Measurements from ENCODE around the gene SLC39A11.
"Not testable (repeated sequence)": the region's sequence is repeated elsewhere in the genome, so short reads cannot be mapped to it uniquely, and the experiment has no call there.

Gene SLC39A11

DNA sequence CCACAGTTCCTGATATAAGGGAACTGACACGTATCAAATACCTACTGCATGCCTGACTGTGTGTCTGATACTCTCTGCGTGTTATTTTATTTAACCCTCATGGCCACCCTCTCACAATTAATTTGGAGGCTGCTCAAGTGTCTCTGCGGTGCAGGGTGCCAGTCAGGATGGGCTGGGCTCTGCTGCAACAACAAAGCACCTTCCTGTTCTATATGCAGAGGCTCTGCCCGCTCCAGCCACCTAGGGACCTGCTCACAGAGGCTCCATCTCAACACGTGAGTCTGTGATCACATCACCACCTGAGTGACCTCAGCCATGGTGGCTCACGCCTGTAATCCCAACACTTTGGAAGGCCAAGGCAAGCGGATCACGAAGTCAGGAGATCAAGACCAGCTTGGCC, 87.1 kb downstream of the SLC39A11 start:
- no peak for DNase-seq

DNA sequence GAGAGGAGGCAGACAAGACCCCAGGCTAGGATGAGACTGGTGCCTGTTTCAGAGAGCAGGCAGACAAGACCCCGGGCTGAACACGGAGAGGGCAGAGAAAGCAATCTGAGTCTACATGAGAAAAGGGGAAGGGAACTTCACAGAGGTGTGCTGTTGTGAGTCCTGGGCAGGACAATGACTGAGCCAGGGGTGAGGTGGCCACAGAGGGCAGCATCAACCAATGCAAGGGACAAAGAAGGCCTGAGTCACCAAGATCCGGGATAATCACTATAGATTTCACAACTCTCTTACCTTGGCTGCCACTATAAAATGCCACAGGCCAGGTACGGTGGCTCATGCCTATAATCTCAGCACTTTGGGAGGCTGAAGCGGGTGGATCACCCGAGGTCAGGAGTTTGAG, 89.0 kb downstream of the SLC39A11 start:
- no peak for DNase-seq

DNA sequence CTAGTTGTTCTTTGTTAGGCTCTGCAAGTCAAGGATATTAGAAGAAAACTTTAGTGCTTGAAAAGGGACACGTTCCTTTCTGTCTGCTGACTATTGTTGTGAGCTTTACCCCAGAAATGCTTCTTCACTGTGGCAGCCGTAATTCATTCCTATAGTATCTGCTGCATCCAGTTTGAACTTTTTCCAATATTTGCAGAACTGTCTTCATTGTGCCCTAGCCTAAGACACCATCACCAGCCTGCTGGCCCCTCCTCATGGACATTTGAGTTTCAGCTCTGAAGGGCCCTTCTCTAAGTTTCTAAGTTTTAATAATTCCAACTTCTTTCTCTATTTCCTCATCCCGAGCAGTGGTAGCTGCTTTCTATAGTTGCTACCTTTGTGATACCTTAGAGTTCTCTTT, 91.7 kb downstream of the SLC39A11 start:
- no peak for DNase-seq

DNA sequence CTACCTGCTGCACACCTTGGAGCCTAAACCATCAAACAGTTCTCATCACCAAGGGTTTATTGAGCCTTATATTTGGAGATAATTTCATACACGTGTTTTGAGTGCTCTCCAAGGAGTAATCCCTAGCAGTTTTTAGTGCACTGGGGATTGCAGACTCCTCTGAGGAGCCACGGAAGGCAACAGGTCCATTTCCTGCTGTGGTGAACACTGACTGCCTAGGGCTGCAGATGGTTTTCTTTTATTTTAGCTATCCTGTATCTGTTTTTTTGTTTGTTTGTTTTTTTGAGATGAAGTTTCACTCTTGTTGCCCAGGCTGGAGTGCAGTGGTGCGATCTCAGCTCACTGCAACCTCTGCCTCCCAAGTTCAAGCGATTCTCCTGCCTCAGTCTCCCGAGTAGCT, 93.0 kb downstream of the SLC39A11 start:
- not testable (repeated sequence) for DNase-seq

DNA sequence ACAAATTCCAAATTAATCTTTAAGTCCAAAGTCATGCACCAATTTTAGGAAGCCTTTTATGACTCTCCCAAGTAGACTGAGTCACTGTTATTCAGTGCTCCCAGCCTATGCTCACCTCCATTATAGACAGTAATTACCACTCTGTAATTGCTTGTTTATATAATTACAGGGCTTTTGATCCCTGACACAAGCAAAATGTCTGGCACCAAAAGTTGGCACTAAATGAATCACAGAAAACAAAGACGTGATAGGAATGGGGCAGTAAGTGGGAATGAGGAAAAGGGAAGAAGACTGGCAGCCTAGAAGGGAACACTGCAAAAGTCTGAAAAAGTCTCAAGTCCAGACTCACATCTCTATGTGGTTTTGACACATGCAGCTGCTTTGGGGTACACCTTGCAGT, 94.1 kb downstream of the SLC39A11 start:
- no peak for DNase-seq

DNA sequence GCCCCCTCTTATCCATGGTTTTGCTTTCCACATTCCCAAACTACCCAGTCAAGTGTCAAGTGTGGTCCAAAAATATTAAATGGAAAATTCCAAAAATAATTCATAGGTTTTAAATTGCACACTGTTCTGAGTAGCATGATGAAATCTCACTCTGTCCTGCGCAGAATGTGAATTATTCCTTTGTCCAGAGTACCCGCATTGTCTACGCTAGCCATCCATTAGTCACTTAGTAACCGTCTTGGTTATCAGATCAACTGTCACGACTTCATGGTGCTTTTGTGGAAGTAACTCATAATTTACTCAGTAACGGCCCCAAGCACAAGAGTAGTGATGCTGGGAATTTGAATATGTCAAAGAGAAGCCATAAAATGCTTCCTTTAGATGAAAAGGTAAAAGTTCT, 94.9 kb downstream of the SLC39A11 start:
- no peak for DNase-seq

DNA sequence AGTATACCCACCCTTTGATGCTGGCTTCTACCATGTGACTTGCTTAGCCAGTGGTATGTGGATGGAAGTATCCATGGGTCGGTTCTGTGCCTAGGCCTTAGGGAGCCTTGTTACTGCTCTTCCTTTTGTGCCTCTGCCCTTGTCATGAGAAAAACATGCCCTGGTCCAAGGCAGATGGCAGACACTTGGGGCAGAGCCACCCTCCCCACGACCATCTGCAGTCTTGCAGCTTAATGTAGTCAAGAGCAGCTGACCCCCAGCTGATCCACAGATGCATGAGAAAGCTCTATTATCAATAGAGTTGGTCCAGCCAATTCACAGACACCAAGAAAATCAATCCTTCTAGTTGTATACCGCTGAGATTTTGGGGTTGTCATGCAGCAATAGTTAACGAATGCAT, 95.7 kb downstream of the SLC39A11 start:
- no peak for DNase-seq

DNA sequence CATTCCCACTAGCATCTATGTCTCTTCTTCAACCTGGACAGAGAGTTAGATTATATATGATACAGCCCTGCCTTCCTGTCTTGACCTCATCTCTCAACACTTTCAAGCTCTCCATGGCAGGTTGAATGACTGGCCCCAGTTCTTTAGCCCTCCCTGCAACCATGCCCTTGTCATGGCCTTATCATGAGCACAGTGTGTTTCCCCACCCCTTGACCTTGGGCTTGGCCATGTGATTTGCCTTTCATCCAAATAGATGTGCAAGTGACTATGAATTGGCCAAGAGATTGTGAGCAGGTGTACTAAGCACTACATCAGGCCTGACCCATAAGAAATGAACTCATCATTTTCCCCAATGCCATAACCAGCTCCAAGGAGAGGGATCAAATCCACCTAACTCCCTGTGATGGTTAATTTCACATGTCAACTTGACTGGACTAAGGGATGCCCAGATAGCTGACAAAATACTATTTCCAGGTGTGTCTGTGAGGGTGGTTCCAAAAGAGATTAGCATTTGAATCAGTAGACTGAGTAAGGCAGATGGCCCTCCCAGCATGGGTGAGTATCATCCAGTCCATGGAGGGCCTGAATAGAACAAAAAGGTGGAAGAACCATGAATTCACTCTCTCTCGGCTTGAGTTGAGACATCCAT, 97.4 kb downstream of the SLC39A11 start:
- DNase-seq, result no peak

DNA sequence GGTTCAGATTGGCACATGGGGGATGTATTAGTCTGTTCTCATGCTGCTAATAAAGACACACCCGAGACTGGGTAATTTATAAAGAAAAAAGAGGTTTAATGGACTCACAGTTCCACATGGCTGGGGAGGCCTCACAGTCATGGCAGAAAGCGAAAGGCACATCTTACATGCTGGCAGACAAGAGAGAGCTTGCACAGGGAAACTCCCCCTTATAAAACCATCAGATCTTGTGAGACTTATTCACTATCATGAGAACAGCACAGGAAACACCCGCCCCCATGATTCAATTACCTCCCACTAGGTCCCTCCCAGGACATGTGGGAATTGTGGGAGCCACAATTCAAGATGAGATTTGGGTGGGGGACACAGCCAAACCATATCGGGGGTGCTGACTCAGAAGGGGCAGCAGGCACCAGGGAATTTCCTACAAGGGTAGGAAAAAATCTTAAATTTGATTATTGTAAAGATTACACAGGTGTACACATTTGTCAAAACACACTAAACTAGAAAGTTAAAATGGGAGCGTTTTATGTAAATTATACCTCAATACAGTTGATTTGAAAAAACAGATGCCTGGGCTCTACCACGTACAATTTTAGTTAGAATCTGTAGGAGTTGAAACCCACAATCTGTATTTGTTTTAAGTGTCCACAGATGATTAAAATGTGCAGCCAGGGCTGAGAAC, 99.6 kb downstream of the SLC39A11 start:
- DNase-seq, result peak; percentile 30 to 36

DNA sequence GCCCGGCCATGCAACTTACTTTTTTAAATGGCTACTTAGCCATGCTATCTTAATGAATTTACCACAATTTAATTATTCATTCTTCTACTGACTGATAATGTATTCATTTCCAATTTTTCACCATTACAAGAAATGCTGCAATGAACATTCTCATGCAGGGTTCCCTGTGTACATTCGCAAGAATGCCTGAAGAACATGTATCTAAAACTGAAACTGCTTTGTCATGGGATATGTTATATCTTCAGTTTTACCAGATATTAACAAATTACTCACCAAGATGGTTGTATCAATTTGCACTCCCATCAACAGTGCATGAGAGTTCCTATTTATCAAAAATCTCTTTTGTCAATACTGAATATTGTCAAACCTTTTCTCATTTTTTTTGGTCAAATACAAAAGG, 100.8 kb downstream of the SLC39A11 start:
- DNase-seq, result no peak

DNA sequence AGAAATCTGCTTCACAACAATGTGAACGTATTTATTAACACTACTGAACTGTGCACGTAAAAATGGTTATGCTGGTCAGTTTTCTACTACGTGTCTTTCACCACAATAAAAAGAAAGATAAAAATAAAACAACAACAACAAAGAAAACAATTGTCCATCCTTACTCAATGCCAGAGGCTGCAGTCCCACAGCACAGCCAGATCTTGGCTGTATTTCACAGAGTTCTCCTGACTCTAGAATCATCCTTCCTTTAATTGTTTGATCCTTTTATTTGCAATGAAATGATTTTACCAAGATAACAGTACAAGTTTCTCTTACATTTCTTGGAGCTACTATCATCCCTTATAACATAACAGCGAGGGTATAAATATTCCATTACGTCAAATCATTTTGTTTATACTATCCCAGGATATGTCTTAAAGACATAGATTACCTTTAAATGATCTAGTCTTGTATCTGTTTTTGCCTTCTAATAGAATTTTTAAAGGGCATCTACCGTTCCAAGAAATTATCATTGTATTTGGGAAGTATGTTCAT, 103.3 kb downstream of the SLC39A11 start:
- no peak for DNase-seq

DNA sequence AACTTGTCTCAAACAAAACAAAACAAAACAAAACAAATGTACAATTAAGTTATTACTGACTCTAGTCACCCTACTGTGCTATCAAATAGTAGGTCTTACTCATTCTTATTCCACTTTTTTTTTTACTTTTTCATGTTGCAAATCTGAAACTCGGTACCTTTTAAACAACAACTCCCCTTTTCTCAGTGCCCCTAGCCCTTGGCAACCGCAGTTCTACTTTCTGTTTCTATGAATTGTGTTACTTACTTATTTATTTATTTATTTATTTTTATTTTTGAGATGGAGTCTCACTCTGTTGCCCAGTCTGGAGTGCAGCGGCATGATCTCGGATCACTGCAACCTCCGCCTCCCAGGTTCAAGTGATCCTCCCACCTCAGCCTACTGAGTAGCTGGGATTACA, 104.0 kb downstream of the SLC39A11 start:
- DNase-seq, result no peak

DNA sequence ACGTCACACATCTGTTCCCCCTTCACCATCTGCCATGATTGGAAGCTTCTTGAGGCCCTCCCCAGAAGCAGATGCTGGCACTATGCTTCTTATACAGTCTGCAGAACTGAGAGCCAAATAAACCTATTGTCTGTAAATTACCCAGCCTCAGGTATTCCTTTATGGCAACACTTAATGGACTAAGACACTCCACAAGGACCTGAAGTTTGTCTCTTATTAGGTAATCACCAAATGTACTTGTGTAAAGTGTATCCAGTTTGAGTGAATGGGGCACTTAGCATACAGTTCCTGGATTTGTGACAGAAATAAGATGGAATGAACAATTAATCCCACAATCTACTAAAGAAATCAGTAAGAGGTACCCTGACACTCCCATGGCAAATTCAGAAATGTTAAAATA, 105.3 kb downstream of the SLC39A11 start:
- DNase-seq, result no peak

DNA sequence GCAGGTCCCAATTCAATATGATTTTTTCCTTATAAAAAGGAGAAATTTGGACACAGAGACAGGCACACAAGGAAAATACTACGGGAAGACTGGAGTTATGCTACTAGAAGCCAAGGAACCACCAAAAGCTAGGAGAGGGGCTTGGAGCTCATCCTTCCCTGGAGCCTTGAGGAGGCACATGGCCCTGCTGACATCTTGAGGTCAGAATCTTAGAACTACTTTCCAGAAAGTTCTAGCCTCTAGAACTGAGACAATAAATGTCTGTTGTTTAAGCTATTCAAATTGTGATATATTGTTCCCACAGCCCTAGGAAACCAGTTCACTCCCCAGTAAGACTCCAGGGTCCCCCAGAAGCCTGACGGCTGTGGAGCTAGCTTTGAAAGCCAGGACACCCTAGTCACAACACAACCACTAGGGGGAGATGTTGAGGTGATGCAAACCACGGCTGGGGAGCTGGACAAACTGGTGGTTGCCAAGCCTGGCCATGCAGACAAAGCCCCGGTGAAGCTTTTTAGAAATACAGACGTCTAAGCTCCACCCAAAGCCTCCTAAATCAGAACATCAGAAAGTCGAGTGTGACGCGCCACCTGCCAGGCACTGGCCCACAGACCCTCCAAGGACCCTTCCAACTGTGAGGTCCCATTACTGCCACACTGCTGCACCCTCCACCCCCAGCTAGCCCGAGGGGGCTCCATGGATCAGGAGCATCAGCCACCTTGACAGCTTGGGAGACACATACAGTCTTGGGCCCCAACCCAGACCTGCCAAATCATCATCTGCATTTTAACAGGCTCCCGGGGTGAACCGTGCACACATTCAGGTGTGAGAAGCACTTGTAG, 106.4 kb downstream of the SLC39A11 start:
- peak; percentile 63 to 65 for DNase-seq

DNA sequence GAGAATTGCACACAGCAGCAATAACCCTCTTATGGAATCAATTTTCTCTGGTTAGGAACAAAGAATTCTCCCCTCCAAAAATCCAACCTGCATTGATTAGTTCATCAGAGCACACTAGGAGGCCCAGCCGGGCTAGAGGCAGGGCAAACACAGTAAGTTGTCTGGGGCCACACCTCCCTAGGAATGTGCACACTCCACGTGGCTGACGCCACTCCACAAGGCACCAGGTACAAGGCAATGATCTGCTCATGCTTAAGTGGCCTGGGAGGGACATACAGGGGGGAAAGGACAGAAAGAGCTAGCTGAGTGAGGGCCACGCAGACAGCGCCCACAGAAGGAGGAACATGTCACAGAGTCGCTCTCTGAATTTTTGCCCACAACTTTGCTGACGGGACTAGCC, 107.6 kb downstream of the SLC39A11 start:
- DNase-seq, result no peak

DNA sequence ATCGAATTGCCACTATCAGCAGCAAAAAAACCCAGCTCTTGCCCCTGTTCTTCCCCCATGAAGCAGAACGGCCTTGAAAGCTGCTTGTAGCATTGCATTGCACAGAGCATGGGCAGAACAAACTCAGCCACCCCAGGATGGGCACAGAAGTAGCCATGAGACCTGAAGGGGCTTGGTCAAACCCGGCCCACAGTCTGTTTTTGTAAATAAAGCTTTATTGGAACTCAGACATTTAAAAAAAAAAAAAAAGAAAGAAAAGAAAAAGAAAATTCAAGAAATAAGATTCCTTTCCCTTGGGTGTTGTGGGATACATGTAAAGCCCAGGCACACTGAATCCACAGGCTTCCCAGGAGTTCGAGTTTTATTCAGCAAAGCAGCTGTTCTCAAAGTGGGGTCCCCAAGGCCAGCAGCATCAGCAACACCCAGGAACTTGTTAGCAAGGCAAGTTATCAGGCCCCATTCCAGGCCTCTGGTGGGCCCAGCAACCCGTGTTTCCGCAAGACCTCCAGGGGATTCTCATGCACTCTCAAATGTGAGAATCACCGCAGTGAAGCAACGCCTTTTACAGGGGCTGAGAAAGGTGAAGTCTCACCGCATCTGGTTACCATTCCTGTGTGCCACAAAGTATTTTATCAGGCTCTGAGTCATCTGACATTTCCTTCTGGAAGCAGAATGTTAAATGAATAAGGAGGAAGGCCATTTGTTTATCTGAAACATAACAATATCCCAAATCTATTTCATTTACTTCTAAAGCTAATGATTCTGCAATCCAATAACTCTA, 108.2 kb downstream of the SLC39A11 start:
- no peak for DNase-seq

DNA sequence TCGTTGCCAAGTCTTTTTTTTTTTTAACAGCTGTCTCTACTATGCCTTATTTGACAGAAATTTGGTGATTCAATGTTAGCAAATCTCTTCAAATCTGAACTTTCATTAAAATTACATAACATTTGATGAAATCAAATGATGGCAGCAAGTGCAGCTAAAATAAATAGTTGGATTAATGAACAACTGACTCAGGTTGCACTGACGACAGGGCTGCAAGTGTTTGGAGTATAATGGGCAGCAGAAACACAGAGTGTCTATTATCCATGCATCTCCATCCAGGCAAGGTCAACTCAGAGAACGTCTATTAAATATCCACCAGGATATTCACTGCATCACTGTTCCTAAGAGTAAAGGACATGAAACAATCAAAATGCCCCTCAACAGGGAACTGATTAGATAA, 109.8 kb downstream of the SLC39A11 start:
- no peak for DNase-seq

DNA sequence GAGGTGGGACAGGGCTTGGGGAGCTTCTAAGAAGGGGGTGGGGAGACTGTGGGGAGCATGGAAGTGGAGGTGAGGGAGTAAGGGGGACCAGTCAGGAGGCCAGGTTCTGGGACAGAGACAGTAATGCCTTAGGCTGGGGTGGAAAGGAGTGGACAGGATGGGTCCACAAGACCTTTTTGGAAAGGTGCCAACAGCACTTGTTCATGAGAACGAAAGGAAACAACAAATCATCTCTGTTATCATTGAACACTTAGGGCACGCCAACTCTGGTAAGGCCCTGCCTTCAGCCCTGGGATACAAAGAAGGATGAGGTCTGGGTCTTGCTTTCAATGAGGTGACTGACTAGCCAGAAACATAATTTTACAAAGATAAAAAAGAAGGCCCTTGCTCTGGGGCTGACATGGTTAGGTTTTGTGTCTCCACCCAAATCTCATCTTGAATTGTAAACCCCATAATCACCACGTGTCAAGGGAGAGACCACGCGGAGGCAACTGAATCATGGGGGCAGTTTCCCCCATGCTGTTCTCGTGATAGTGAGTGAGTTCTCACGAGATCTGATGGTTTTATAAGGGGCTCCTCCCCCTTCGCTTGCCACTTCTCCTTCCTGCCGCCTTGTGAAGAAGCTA, 113.8 kb downstream of the SLC39A11 start:
- DNase-seq, result no peak

DNA sequence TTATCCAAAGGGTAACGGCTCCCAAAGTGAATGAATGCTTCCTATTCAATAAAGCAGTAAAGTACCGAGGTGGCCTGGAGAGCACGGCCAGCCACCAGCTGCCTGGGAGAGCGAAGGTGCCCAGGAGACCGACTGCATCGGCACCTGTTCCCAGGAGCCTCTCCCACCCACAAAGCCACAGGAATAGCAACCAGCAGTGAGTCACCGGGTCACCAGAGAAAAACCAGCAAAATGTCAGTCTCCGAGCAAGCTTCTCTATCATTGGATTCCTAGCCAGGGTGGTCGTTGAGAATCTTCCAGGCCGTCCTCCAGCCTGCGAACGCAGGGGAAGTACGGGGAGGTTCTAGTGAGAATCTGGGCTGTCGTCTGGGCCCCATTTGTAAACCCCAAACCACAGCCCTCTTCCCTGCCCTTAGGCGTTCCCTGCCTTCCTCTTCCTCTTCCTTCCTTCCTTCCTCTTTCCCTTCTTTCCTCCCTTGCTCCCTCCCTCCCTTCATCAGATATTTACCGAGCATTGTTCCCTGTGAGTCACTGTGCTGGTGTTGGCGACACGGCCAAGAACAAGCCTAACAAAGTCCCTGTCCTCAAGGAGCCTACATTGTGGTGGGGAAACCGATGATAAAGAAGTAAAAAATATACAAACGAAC, 114.6 kb downstream of the SLC39A11 start:
- DNase-seq, result no peak

DNA sequence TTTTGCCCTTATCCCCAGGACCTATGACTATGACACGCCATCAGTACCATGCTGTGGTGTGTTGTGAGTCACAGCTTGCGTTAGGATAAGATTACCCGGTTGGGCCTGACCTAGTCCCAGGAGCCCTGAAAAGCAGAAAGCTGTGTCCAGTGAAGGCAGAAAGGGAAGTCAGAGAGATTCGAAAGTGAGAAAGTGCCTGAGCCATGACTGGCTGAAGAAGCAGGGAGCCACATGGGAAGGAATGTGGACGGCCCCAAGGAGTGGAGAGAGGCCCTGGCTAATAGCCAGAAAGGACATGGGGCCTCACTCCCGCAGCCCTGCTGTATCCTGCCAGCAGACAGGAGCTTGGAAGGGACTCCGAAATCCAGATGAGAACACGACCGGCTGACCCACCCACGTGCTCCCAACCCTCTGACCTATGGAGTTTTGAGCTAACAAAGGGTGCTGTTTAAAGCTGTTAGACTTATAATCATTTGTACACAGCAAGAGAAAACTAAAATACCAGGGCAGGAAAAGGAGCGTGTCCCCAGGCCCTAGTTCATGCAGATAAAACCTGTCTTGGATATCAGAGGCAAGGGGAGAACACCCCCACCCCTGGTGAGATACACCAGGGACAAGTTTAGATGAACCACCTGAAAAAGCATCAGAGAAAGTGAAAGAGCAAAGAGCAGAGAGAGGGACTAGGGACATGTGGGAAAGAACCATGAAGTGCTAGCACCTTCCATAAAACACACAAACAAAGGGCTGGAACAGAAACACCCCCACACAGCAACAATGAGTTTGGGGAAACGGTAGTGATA, 115.3 kb downstream of the SLC39A11 start:
- DNase-seq, result no peak

DNA sequence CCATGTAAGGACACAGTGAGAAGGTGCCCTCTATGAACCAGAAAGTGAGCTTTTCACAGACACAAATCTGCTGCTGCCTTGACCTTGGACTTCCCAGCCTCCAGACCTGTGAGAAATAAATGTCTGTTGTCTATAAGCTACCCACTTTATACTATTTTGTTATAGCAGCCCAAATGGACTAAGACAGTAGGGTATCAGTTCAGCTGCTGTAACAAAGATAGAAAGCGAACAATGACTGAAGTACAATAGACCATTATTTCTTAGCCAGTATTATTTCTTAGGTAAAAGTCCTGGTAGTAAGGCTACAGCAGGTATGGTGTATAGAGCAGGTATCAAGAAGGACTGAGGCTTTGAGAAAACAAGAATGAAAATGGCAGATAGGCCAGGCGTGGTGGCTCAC, 117.0 kb downstream of the SLC39A11 start:
- DNase-seq, result no peak
